GM12878 (cell line): ENCODE results near the gene PARP6.

Experiments used
- GABPA ChIP-seq: IDR thresholded peaks from 2 replicates; pipeline ENCODE4 v1.6.1; 2014; ENCODE audit warnings: antibody characterized with exemption, low read depth, mild to moderate bottlenecking, inconsistent platforms
- TF ChIP-seq, protein P1 (sequence below): IDR thresholded peaks from 2 replicates; pipeline ENCODE4 v1.6.1; 2012; ENCODE audit warnings: low read depth, low read length, improper control_type of control experiment
- TF ChIP-seq, protein P2 (sequence below), 3 experiments: IDR thresholded peaks in 2 of 3; conservative IDR thresholded peaks in 1 of 3; 2 replicates each; pipeline ENCODE4 v1.5.1; 2011; ENCODE audit warnings: low read depth in 3 of 3, low read length in 3 of 3, mild to moderate bottlenecking in 3 of 3, control low read depth in 2 of 3, moderate library complexity in 2 of 3, inconsistent platforms in 1 of 3, mixed read lengths in 1 of 3; ENCODE audit not compliant: control insufficient read depth in 2 of 3, insufficient read depth in 1 of 3; ENCODE audit errors: extremely low read depth in 1 of 3

DNA sequence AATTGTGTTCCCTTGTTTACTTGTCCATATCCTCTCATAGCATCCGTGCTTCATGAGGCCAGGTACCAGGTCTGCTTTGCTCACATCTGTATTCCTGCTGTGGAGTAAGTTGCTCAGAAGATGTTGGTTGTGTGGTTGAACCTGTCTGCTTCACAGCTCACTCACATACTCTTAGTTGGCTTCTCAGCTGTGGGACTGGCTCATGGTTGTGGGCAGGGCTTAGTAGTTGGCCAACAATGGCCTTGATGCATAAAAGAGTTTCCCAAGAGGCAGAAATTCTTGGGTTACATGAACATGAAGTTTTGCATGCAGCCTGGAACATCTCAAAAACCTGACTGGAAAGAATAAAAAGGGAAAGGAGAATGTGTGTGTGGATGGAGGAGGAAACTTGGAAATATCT lies 30.6 kb upstream of the PARP6 start:
- TF ChIP-seq, protein P1, sequence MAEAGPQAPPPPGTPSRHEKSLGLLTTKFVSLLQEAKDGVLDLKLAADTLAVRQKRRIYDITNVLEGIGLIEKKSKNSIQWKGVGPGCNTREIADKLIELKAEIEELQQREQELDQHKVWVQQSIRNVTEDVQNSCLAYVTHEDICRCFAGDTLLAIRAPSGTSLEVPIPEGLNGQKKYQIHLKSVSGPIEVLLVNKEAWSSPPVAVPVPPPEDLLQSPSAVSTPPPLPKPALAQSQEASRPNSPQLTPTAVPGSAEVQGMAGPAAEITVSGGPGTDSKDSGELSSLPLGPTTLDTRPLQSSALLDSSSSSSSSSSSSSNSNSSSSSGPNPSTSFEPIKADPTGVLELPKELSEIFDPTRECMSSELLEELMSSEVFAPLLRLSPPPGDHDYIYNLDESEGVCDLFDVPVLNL, result no peak
- no peak for TF ChIP-seq GABPA
- TF ChIP-seq, protein P2, sequence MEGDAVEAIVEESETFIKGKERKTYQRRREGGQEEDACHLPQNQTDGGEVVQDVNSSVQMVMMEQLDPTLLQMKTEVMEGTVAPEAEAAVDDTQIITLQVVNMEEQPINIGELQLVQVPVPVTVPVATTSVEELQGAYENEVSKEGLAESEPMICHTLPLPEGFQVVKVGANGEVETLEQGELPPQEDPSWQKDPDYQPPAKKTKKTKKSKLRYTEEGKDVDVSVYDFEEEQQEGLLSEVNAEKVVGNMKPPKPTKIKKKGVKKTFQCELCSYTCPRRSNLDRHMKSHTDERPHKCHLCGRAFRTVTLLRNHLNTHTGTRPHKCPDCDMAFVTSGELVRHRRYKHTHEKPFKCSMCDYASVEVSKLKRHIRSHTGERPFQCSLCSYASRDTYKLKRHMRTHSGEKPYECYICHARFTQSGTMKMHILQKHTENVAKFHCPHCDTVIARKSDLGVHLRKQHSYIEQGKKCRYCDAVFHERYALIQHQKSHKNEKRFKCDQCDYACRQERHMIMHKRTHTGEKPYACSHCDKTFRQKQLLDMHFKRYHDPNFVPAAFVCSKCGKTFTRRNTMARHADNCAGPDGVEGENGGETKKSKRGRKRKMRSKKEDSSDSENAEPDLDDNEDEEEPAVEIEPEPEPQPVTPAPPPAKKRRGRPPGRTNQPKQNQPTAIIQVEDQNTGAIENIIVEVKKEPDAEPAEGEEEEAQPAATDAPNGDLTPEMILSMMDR (IDR thresholded peaks at IDR 0.05 in 2 of 3, conservative IDR thresholded peaks at IDR 0.05 in 1 of 3; ENCODE audit: control insufficient read depth in 2 of 3, extremely low read depth in 1 of 3, insufficient read depth in 1 of 3, low read depth in 3 of 3, low read length in 3 of 3), result no peak
